Activated gamma-delta T cell (primary cell): ENCODE measurements around the gene CEP83.

Experiments used
- DNase-seq: peaks from one replicate; lab custom pipeline; 2025; lab: John Stamatoyannopoulos, UW

The CEP83 gene

GRCh38 chr12:94269316-94269999, 190.2 kb downstream of the CEP83 start:
- DNase-seq = no peak

- DNase-seq = no peak
These were observed 191.7 kb downstream of the CEP83 start for GRCh38 chr12:94267921-94268471.

DNA sequence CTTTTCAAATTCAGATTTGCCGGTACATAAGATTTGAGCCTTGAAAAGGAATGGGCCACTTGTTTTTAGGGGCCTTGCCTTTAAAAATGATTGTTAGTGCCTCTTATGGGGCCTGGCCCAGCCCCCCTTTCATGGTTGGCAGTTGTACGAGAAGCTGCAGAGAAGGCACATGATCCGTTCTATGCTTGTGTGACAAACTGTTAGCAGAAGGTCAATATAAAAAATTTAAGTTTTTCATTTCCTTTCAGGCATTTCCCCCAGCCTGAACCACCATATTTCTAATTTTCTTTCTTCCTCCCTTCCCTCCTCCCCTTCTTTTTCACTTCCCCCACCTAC, 192.2 kb downstream of the CEP83 start:
- DNase-seq = no peak

DNA sequence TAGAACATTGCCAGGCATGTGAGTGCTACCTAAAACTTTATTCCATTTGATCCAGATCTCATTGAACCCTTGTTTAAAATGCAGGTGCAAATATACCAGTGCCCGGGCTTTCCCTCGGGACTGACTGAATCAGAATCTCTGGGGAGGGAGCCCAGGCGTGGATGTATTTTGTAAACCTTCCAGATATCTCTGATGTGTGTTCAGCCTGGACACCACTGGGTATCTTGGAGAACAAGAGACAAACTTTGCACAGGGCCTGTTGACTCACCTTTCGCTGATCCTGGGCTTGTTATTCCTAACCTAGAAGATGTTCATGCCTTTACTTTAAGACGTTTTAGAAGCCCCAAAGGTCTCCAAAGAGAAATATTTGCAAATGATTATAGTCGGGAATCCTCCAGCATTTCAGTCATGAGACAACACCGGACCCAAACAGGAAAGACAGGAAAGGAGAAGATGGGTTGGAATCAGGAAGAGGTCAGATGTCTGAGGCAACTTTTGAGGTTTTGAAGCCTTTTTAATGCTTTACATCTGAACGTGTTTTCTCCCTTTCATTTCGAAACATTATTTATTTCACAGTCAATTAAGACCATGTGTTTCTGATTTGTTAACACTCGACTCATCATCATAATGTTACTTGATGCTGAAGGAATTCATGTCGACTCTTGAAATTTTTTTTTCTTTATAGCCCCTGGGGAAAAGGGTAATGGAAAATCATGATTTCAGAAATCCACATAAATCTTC, 192.7 kb downstream of the CEP83 start:
- no peak for DNase-seq

DNA sequence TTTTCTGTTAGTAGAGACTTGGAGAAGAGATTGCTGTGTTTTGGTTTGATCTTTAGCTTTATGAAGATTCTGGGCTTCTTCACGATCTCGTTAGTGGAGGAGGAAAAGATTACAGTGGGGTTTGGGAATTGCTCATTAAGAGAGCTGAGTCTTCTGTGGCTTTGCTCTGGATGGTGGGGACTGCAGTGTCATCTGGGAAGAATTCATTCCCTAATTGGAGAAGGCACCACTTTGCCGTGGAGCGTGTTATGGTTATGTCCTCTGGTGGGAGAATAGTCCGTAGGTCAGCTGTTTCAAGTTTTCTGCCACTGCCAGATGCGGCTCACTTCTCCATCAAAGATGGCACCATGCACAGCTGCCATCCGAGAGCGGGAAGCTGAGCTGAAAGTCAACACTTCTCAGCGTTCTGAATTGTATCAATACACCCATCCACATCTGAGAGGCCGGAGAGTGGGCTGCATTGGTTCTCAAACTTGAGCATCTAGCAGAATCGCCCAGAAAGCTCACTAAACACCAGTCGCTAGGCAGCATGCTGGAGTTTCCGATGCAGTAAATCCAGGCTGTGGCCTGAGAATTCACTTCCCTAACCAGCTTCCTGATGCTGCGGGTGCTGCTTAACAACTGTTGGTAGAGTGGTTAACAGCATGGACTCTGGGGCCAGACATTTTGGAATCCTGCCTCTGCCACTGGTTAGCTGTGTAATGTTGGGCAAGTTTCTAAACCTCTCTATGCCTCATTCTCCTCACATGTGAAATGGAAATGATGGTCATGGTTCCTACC, 193.5 kb downstream of the CEP83 start:
- DNase-seq = no peak

DNA sequence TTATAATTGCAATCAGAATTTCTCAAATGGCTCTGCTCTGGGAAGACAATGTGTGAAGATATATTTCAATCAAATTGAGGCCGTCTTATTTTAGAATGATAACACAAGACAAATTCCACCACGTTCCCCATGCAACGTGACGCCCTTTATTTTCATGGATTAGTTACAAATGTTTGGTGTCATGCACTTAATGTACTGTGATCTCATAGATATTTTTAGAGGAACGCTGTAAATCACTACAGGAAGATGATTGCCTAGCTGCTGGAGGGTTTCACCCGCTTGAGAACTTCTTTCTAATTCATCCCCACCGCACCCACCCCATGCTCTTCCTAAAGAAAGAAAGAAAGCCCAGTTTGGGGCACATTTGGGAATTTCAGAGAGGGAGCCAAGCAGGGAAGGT, 194.1 kb downstream of the CEP83 start:
- no peak for DNase-seq

DNA sequence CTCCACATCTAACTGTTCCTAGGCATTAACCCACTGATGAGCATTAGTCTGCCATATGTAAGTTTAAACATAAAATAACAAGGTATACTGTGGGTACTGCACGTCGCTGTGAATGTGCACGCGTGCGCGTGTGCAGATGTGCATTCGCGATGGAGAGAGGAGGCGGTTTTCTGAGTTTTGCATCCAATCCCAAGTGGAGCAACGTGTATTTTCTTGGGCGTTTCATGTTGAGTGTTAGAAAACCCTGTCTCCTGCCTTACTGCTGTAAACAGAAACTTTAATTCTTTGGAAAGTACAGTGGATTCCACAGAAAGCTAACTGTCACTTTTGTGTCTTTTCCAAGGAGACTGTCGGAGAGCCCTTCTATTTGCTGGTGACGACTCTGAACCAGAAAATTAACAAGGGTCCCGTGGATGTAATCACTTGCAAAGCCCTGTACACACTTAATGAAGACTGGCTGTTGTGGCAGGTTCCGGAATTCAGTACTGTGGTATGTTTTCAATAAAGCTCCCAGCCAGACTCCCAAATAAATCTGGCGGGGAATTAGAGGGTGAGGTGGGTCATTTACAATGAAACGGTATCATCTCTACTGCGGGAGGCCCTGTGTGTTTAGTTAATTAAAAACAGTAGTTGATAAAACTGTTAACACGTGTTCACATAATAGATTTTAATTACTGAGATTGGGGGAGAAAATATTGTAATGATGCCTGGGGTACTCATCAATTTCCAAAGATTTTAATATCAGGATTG, 194.8 kb downstream of the CEP83 start:
- no peak for DNase-seq

- no peak for DNase-seq
These were observed 195.6 kb downstream of the CEP83 start for GRCh38 chr12:94263905-94264561.

- peak; percentile 35 for DNase-seq
These were observed 196.5 kb downstream of the CEP83 start for GRCh38 chr12:94263011-94263811.

DNA sequence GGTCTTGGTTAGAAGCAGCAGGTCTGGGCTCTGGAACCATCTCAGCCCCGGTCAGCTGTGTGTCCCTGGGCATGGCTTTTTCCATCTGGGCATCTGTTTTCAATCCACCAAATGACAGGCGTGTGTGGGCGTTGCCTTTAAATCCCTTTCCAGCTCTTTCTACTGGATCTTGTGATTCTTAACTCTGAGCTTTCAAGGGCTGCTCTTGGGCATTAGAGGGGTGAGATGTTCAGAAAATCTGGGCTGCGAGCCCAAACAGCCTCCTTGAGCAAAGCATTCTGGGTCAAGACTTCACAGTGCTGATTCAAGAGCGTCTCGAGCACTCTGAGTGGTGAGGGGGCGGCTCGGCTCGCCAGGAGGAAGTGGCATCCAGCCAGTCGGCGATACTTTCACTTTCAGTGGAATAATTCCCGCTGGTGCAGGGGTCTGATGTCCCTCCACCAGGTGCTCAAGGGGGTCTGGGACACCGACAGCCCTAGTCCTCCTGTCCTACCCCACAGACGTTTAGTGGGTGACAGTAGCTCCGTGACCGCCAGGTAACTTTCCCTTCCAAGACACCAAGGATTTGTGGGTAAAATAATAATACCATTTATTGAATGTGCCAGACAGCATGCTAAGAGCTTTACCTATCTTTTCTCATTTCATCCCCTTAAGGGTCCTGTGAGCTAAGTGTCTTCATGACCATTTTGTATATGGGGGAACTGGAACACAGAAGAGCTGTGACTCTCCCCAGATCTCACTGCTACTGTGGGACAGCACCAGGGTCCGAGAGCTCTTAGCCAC, 197.2 kb downstream of the CEP83 start:
- DNase-seq = peak; percentile 31

- DNase-seq = no peak
These were observed 197.9 kb downstream of the CEP83 start for GRCh38 chr12:94261786-94262185.

- DNase-seq = no peak
These were observed 198.5 kb downstream of the CEP83 start for GRCh38 chr12:94261119-94261518.

GRCh38 chr12:94260717-94261116, 198.9 kb downstream of the CEP83 start:
- DNase-seq = no peak

- DNase-seq = no peak
These were observed 199.7 kb downstream of the CEP83 start for GRCh38 chr12:94260017-94260416.

DNA sequence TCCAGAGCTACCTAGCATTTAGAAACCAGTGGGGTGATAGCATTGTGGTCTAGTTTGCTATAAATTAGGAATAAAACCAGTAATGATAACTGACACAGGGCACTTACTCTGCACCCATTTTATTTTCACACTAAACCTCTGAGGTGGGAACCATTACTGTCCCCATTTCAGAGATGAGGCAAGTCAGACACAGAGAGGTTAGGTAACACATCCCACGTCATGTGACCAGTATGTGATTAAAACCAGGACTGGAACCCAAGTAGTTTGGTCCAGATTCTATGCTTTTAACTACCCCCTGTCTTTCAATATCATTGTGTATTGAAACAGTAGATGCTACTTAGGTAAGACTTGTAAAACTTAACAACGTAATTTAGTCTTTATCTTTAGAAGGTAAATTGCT, 201.1 kb downstream of the CEP83 start:
- DNase-seq = no peak
